ENCODE data around the gene TMEM108.

TMEM108 gene

GRCh38 chr3:133394561-133395311 lies 356.5 kb downstream of the TMEM108 start:
- H3K27me3 ChIP-seq (ENCODE audit: insufficient read depth, low read length) = no peaks in the 10 kb centered on the region
- no peak overlapping the region for H3K4me3 ChIP-seq (ENCODE audit: low read length)
- H3K36me3 ChIP-seq (ENCODE audit: insufficient read depth, low read depth, low read length) = no peaks in the 10 kb centered on the region
- H3K4me1 ChIP-seq (ENCODE audit: insufficient read depth, low read length) = no peaks in the 10 kb centered on the region
- no peak overlapping the region for H3K9ac ChIP-seq (ENCODE audit: low read depth, low read length)
- H3K9me3 ChIP-seq (ENCODE audit: insufficient read depth, low read depth, low read length) = no peaks in the 10 kb centered on the region
- no peak overlapping the region for H3K27ac ChIP-seq (ENCODE audit: low read length)

GRCh38 chr3:133396906-133397305 lies 358.7 kb downstream of the TMEM108 start:
- no peaks in the 10 kb centered on the region for H3K4me1 ChIP-seq (ENCODE audit: insufficient read depth, low read length)
- no peak overlapping the region for H3K9ac ChIP-seq (ENCODE audit: low read depth, low read length)
- H3K9me3 ChIP-seq (ENCODE audit: insufficient read depth, low read depth, low read length) = no peaks in the 10 kb centered on the region
- H3K27ac ChIP-seq (ENCODE audit: low read length) = no peak overlapping the region
- no peaks in the 10 kb centered on the region for H3K36me3 ChIP-seq (ENCODE audit: insufficient read depth, low read depth, low read length)
- no peaks in the 10 kb centered on the region for H3K27me3 ChIP-seq (ENCODE audit: insufficient read depth, low read length)
- H3K4me3 ChIP-seq (ENCODE audit: low read length) = no peak overlapping the region

- H3K27me3 ChIP-seq (ENCODE audit: insufficient read depth, low read length) = no peaks in the 10 kb centered on the region
- no peaks in the 10 kb centered on the region for H3K4me1 ChIP-seq (ENCODE audit: insufficient read depth, low read length)
- H3K36me3 ChIP-seq (ENCODE audit: insufficient read depth, low read depth, low read length) = no peaks in the 10 kb centered on the region
- H3K9ac ChIP-seq (ENCODE audit: low read depth, low read length) = no peak within 1 kb of the TSS
- no peak within 1 kb of the TSS for H3K27ac ChIP-seq (ENCODE audit: low read length)
- H3K4me3 ChIP-seq (ENCODE audit: low read length) = no peak within 1 kb of the TSS
- no peaks in the 10 kb centered on the region for H3K9me3 ChIP-seq (ENCODE audit: insufficient read depth, low read depth, low read length)
Observed at GRCh38 chr3:133400006-133400515, 361.9 kb downstream of the TMEM108 start, which contains the start of gene BFSP2. TSS of gene BFSP2 (plus strand) at chr3:133400056. CDS start at chr3:133400084, 28 bp downstream.

- H3K4me3 ChIP-seq (ENCODE audit: low read length) = no peak overlapping the region
- H3K9me3 ChIP-seq (ENCODE audit: insufficient read depth, low read depth, low read length) = no peaks in the 10 kb centered on the region
- no peaks in the 10 kb centered on the region for H3K4me1 ChIP-seq (ENCODE audit: insufficient read depth, low read length)
- no peaks in the 10 kb centered on the region for H3K27me3 ChIP-seq (ENCODE audit: insufficient read depth, low read length)
- no peaks in the 10 kb centered on the region for H3K36me3 ChIP-seq (ENCODE audit: insufficient read depth, low read depth, low read length)
- H3K9ac ChIP-seq (ENCODE audit: low read depth, low read length) = no peak overlapping the region
- H3K27ac ChIP-seq (ENCODE audit: low read length) = no peak overlapping the region
Observed at GRCh38 chr3:133401374-133402135, 363.4 kb downstream of the TMEM108 start.

- H3K27ac ChIP-seq (ENCODE audit: low read length) = no peak overlapping the region
- no peaks in the 10 kb centered on the region for H3K4me1 ChIP-seq (ENCODE audit: insufficient read depth, low read length)
- no peaks in the 10 kb centered on the region for H3K9me3 ChIP-seq (ENCODE audit: insufficient read depth, low read depth, low read length)
- no peaks in the 10 kb centered on the region for H3K36me3 ChIP-seq (ENCODE audit: insufficient read depth, low read depth, low read length)
- H3K4me3 ChIP-seq (ENCODE audit: low read length) = no peak overlapping the region
- H3K27me3 ChIP-seq (ENCODE audit: insufficient read depth, low read length) = no peaks in the 10 kb centered on the region
- no peak overlapping the region for H3K9ac ChIP-seq (ENCODE audit: low read depth, low read length)
Observed at GRCh38 chr3:133404920-133405319, 366.7 kb downstream of the TMEM108 start.

GRCh38 chr3:133408366-133408765 lies 370.2 kb downstream of the TMEM108 start:
- no peaks in the 10 kb centered on the region for H3K4me1 ChIP-seq (ENCODE audit: insufficient read depth, low read length)
- H3K4me3 ChIP-seq (ENCODE audit: low read length) = no peak overlapping the region
- H3K9me3 ChIP-seq (ENCODE audit: insufficient read depth, low read depth, low read length) = no peaks in the 10 kb centered on the region
- H3K27me3 ChIP-seq (ENCODE audit: insufficient read depth, low read length) = no peaks in the 10 kb centered on the region; the same call in 1 of the 2 replicates
- no peaks in the 10 kb centered on the region for H3K36me3 ChIP-seq (ENCODE audit: insufficient read depth, low read depth, low read length)
- no peak overlapping the region for H3K27ac ChIP-seq (ENCODE audit: low read length)
- no peak overlapping the region for H3K9ac ChIP-seq (ENCODE audit: low read depth, low read length)

GRCh38 chr3:133408961-133409360 lies 370.8 kb downstream of the TMEM108 start:
- no peak overlapping the region for H3K9ac ChIP-seq (ENCODE audit: low read depth, low read length)
- H3K27me3 ChIP-seq (ENCODE audit: insufficient read depth, low read length) = no peaks in the 10 kb centered on the region; the same call in 1 of the 2 replicates
- H3K4me1 ChIP-seq (ENCODE audit: insufficient read depth, low read length) = no peaks in the 10 kb centered on the region
- no peaks in the 10 kb centered on the region for H3K9me3 ChIP-seq (ENCODE audit: insufficient read depth, low read depth, low read length)
- no peak overlapping the region for H3K4me3 ChIP-seq (ENCODE audit: low read length)
- no peak overlapping the region for H3K27ac ChIP-seq (ENCODE audit: low read length)
- H3K36me3 ChIP-seq (ENCODE audit: insufficient read depth, low read depth, low read length) = no peaks in the 10 kb centered on the region

- Histone ChIP-seq H3K27ac (ENCODE audit: low read length) (no peak overlapping the region), H3K9ac (ENCODE audit: low read depth, low read length) (no peak overlapping the region), H3K36me3 (ENCODE audit: insufficient read depth, low read depth, low read length) (no peaks in the 10 kb centered on the region), H3K9me3 (ENCODE audit: insufficient read depth, low read depth, low read length) (no peaks in the 10 kb centered on the region), H3K4me3 (ENCODE audit: low read length) (no peak overlapping the region), H3K4me1 (ENCODE audit: insufficient read depth, low read length) (no peaks in the 10 kb centered on the region), H3K27me3 (ENCODE audit: insufficient read depth, low read length) (no peaks in the 10 kb centered on the region; the same call in 1 of the 2 replicates)
Observed at GRCh38 chr3:133410191-133410892, 372.2 kb downstream of the TMEM108 start.

GRCh38 chr3:133412183-133413132 lies 374.3 kb downstream of the TMEM108 start:
- H3K4me1 ChIP-seq (ENCODE audit: insufficient read depth, low read length) = no peaks in the 10 kb centered on the region
- H3K27ac ChIP-seq (ENCODE audit: low read length) = no peak overlapping the region
- no peaks in the 10 kb centered on the region; the same call in 1 of the 2 replicates for H3K27me3 ChIP-seq (ENCODE audit: insufficient read depth, low read length)
- H3K9me3 ChIP-seq (ENCODE audit: insufficient read depth, low read depth, low read length) = no peaks in the 10 kb centered on the region
- no peak overlapping the region for H3K9ac ChIP-seq (ENCODE audit: low read depth, low read length)
- H3K4me3 ChIP-seq (ENCODE audit: low read length) = no peak overlapping the region
- H3K36me3 ChIP-seq (ENCODE audit: insufficient read depth, low read depth, low read length) = no peaks in the 10 kb centered on the region

- Histone ChIP-seq H3K36me3 (ENCODE audit: insufficient read depth, low read depth, low read length) (no peaks in the 10 kb centered on the region), H3K4me1 (ENCODE audit: insufficient read depth, low read length) (no peaks in the 10 kb centered on the region), H3K27ac (ENCODE audit: low read length) (no peak overlapping the region), H3K4me3 (ENCODE audit: low read length) (no peak overlapping the region), H3K9me3 (ENCODE audit: insufficient read depth, low read depth, low read length) (no peaks in the 10 kb centered on the region), H3K9ac (ENCODE audit: low read depth, low read length) (no peak overlapping the region), H3K27me3 (ENCODE audit: insufficient read depth, low read length) (no peaks in the 10 kb centered on the region; the same call in 1 of the 2 replicates)
Observed at GRCh38 chr3:133413161-133414020, 375.2 kb downstream of the TMEM108 start.

Measured in iPS-20b (cell line).